GM12892 (cell line): ENCODE data around the gene ULBP2.
"Not testable (repeated sequence)": the region's sequence is repeated elsewhere in the genome, so short reads cannot be mapped to it uniquely, and the experiment has no call there.

ENCODE experiments used
- DNase-seq: peaks from one replicate; pipeline ENCODE4 v3.0.0; 2011; ENCODE audit not compliant: insufficient read length
- FAIRE-seq: peaks from 2 replicates; lab custom pipeline; 2011; peaks lifted over from hg19 to GRCh38; lab: Jason Lieb, UNC
- POLR2A ChIP-seq: IDR thresholded peaks from 2 replicates; pipeline ENCODE4 v1.6.1; 2011; ENCODE audit warnings: low read depth, low read length, control low read depth
- POLR2AphosphoS5 ChIP-seq: IDR thresholded peaks from 2 replicates; pipeline ENCODE4 v1.6.1; 2011; ENCODE audit warnings: low read depth, low read length, control low read depth
- TAF1 ChIP-seq: IDR thresholded peaks from 2 replicates; pipeline ENCODE4 v1.6.1; 2011; ENCODE audit warnings: low read depth, mild to moderate bottlenecking, control low read depth, low read length, borderline replicate concordance

The ULBP2 gene

DNA sequence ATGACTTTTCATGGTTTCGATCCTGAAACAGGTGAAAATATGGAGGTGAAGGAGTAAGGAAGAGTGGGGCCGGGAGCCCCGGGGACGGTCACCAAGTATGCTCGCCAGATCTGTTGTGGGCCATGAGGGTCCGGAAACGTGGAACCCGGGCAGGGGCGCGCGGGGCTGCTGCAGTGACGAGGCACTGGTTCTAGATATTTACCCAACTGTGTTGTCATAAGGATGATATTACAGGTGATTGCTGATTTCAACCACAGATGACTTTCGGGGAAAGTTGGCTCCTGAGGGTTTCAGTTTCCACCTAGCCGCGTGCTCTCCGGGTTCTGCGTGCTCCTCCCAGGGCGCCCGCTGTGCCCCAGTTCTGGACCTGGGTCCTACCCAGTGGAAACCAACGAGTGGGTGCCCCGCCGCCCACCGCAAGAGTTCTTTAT is 31.1 kb upstream of the ULBP2 start:
- DNase-seq (no peak), FAIRE-seq (no peak)
- TF ChIP-seq POLR2AphosphoS5 (no peak), TAF1 (no peak), POLR2A (no peak)

DNA sequence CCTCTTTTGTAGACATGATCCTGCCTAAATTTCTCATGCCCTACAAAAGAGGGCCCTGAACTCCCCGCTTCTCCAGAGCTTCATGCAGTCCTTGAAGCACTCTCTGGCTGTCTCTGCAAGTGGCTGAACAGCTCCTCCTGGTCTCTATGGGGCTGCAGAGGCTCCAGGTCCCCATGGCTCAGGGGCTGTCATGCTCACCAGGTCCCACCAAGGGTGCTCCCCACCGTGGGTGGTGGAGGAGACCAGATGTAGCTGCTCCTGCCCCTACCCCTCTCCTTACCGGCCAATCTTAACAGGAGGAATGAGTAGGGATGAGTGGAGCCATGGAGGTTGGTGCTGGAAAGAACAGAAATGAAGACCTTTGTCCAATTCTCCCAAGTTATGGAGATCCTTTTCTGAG is 29.1 kb upstream of the ULBP2 start:
- FAIRE-seq, DNase-seq: not testable (repeated sequence)

DNA sequence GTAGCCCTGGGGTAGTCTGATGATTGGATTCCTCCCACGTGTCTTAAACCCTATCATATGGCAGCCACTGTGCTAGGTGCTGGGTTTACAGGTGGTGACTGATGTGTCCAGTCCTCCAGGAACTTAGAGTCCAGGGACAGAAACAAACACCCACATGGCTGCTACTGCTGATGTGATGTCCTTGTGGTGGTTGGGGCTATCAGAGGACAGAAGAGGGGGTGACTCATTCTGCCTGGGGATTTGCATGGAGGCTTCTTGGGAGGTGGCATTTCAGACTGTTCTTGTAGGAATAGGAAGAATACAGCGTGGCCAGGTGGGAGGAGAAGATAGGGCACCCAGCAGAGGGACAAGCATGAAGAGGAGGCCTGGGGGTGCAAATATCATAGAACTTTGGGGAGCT is 28.7 kb upstream of the ULBP2 start:
- DNase-seq, result no peak
- TF ChIP-seq TAF1 (no peak), POLR2AphosphoS5 (no peak), POLR2A (no peak)
- no peak for FAIRE-seq

DNA sequence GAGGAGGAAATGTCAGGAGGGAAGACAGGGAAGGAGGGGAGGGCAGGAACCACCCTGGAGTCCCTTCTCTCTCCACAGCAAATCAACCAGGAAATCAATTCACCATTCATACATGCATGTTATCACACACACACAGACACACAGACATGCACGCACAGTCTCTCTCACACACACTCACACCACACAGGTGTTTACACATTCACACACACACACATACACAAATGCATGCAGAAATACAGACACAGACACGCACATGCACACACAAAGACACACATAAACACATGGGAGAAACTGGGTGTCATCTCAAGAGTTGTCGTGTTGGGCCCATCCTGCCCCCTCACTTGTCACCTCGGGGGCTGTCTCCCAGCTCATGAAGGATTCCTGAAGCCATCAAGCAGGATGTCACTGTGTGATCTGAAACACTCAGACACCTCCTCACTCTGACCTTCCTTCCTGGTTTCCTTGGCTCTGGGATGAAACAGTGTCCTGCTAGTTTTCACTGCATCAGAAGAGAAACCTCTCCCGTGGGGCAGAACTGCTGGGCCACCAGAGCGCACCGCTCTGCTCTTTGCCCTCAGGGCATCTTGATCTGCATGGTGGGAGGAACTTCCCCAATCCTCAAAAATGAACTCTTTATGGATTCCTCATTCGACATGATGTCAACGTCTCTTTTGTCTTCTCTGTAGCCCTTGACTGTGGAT is 28.1 kb upstream of the ULBP2 start:
- DNase-seq (no peak), FAIRE-seq (no peak)
- no peak for TF ChIP-seq POLR2AphosphoS5

DNA sequence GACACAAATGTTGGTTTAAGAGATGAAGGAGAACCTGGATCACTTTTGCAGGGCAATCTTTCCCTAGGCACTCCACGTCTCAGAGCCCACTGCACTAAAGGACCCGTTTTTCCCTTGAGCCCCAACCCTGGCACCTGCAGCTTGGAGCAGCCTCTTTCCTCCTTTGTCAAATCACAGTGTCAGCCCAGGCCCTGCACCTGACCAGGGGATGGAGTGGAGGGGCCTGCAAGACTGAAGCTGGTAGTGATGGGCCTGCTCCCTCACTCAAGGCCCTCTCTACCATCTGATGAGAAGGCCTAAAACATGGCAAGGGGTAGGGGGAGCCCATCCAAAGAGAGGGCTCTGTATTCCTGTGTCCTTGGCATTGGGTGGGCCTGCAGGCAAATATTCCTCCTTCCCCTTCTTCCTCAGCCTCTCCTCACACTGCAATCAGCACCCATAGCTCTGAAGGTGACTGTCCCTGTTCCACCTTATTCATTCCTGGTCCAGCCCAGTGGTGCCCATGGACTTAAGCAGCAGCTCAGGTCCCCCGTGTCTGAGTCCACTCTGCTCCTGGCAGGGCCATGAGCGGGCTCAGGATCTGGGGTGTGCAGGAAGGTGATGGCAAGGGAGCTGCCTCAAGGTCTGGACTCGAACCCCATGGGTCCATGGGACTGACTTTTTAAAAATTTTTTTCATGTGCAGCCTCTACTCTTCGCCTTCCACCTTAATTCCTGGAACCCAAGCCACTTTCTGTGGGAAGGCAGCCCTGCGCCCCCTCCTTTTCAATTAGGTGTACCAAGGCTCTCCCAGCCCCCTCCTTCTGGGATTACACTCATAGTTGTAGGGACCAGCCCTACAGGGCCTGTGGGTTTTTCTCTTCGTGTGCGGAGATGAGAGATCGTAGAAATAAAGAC is 25.6 kb upstream of the ULBP2 start:
- DNase-seq (no peak), FAIRE-seq (no peak)
- TF ChIP-seq TAF1, result no peak
- TF ChIP-seq POLR2AphosphoS5, result no peak
- TF ChIP-seq POLR2A, result no peak

DNA sequence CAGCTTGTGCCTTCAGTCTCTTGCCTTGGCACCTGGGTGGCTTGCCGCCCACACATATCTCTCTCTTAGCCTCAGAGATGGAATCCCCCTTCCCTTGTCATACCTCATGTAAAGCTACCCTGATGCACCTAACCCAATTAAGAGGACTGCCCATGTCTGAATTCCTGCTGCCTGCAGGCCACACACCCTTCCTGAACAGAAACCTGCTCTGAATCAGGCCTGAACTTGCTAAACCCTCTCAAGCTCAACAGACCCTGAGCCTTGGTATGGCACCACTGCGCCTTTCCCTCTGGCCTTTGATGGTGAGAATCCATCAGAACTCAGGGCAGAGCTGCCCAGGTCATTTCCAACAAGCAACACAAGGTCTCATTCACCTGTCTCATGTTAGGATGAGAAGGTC is 24.1 kb upstream of the ULBP2 start:
- DNase-seq, result no peak
- TF ChIP-seq POLR2A, result no peak
- TF ChIP-seq TAF1, result no peak
- FAIRE-seq, result no peak

DNA sequence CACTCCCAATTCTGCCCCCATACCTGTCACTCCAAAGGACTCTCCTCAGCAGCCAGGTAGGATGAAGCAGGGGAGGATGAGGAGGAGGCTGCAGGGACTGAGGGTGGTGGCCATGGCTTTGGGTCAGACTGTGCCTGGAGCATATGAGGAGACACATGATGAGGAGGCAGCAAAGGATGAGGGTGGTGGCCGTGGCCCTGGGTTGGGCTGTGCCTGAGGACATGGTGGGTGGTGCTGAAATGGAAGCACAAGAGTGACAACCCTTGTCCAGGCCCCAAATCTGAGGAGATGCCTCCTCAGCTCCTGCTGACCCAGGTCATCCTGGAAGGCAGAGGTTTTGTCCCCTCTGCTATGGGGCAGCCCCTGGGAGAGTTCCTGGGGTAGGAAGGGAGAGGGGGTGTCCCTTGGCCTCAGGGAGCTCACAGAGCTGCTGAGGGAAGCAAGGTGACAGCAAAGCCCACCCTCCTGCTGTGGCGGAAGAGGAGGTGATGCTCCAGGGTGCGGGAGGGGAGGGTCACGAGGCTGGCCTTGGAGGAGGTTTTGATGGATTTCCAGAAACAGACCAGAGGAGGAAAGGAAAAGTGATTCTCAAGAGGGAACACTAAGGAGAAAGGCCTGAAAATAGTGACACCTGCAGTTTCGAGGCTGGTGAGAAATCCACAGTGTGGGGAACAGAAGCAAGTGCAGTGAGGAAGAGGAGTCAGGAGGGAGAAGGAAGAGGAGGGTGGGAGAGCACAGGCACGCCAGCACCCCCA is 23.5 kb upstream of the ULBP2 start:
- DNase-seq, result no peak
- no peak for FAIRE-seq
- TF ChIP-seq POLR2AphosphoS5, result no peak

DNA sequence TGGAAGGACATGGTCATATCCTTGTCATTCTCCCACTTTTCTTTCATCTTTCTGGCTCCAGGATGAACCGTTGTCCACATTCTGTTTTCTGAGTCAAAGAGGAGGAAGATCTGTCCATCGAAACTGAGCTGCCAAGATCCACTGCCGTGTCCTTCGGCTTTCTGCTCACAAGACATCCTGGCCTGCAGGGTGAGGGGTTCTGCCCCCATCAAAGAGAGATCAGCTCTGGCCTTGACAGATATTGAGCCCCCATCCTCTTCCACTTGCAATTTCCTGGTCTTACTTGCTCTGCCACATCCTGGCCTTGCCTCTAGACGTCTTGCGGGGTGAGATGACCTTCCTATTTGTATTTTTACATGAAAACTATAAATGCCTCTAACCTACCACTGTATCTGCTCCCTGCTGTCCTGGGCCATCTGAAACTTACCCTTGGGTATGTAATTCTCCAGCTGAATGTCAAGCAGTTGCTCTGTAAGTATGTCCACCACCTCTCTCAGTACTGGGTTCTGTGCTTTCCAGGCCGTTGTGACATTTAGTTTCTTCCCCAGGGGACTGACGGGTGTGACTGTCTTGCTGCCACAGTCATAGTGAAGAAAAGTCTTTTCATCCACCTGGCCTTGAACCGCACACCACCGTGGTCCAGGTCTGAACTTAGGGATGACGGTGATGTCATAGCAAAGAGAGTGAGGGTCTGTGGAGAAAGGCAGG is 22.5 kb upstream of the ULBP2 start:
- not testable (repeated sequence) for FAIRE-seq, DNase-seq

DNA sequence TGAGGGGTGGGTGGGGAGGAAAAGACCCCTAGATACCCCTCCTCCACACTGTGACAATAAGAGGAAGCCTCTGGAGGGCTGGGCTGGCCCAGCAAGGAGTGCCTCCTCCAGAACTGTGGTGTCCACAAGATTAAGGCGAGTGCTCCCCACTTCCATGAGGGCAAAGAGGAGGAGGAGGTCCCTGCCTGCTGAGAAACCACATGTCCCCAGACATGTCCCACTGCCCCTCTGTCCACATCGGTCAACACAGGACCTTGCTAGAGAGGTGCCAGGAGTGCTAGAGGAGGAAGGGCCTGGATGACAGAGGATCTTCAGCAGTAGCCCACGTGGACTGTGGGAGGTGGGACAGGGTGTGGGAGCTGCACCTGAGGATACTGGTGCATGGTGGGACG is 22.0 kb upstream of the ULBP2 start:
- DNase-seq (no peak), FAIRE-seq (no peak)
- TF ChIP-seq POLR2AphosphoS5 (no peak), POLR2A (no peak), TAF1 (no peak)

DNA sequence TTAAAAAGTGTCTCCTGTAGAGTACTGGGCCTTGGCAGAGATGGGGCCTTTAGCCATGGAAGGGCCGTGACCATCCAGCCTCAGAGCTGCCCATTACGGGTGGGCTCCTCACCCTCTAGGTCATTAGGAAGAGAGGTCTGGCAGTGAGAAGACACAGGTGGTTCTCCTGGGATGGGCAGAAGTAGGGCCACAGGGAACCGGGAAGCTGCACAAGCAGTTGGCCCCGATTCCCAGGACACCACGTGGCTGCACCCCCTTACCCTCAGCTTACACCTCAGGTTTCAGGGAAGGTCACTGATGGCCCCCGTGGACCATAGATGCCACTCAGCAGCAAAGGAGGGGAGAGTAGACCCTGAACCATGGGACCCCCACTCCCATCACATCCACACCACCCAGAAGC is 20.5 kb upstream of the ULBP2 start:
- FAIRE-seq, result no peak
- no peak for TF ChIP-seq TAF1
- no peak for TF ChIP-seq POLR2AphosphoS5
- TF ChIP-seq POLR2A, result no peak
- DNase-seq, result no peak

DNA sequence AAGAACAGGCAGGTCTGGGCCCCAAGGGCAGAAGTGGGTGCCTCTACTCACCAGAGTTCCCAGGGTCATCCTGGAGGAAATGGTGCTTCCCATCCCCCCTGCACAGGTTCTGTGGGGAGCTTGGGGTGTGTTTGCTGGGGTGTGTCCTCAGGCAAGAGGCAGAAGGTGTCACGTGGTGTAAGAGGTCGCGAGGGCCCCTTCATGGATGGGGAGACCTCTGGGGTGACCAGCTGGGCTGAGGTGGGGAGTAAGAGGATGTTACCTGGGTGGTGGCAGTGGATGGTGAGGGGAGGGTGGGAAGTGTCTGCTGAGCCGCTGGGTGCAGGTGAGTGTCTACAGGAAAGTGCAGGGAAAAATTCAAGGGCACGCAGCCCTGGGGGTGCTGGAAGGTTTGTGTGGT is 19.7 kb upstream of the ULBP2 start:
- FAIRE-seq, DNase-seq: not testable (repeated sequence)

DNA sequence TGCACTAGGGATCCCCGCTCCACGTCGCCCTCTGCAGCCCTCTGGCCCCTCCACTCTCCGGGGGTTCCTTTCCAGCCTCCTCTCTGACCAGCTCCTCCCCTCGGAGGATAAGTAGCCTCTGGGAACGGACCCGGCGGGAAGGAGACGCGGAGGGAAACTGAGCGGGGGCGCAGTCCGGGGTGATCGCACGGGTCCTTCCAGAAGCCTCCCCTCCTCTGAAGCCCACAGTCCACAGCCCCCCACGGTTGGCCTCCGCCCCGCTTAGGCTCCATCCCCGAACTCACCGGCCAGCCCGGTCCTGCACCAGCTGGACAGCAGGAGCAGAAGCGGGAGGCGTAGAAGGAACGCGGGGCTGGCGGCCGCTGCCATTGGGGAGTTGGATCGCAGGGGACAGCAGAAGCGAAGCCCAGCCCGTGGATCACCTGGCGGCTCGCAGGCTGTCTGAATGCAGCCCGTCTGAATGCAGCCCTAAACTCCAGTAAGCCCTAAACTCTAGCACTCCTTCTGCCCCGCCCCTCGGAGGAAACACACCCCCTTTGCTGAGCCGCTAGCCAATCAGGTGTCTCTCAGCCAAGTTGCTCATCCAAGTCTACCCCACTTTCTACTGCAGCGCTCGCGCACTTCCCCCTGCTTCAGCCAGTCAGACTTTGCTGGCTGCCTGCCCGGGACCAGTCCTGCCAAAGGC is 19.0 kb upstream of the ULBP2 start, which contains the start of gene RAET1G:
TSS of gene RAET1G (minus strand) at position 480 of the 685 bp plus-strand sequence. CDS start at position 369, 111 bp downstream.
- DNase-seq (peak; percentile 51), FAIRE-seq (no peak)
- no peak for TF ChIP-seq POLR2AphosphoS5
- no peak for TF ChIP-seq POLR2A
- no peak for TF ChIP-seq TAF1
